Muscle layer of colon (tissue), 2 donors: Measurements from ENCODE around the gene ANKRD13C.
"Not testable (repeated sequence)": the region's sequence is repeated elsewhere in the genome, so short reads cannot be mapped to it uniquely, and the experiment has no call there.

Experiments used
- H3K27ac ChIP-seq: one replicate; pipeline ENCODE4 v1.7.0; 2013; ENCODE audit warnings: low read depth, mild to moderate bottlenecking, low read length, moderate library complexity
- H3K27me3 ChIP-seq, 2 donors: one replicate each; pipeline ENCODE4 v1.7.0; 2013; ENCODE audit warnings: low read length in 2 of 2, mild to moderate bottlenecking in 2 of 2; ENCODE audit not compliant: insufficient read depth in 2 of 2, control insufficient read depth in 1 of 2
- H3K36me3 ChIP-seq: one replicate; pipeline ENCODE4 v1.7.0; 2013; ENCODE audit warnings: mild to moderate bottlenecking, low read length; ENCODE audit not compliant: insufficient read depth
- H3K4me1 ChIP-seq: one replicate; pipeline ENCODE4 v1.7.0; 2013; ENCODE audit warnings: mild to moderate bottlenecking, low read length; ENCODE audit not compliant: insufficient read depth
- H3K4me3 ChIP-seq, 2 donors: one replicate each; pipeline ENCODE4 v1.7.0; 2013; ENCODE audit warnings: low read length in 2 of 2, low read depth in 1 of 2, mild to moderate bottlenecking in 1 of 2, moderate library complexity in 1 of 2
- H3K9ac ChIP-seq: one replicate; pipeline ENCODE4 v1.7.0; 2013; ENCODE audit warnings: low read length
- H3K9me3 ChIP-seq: one replicate; pipeline ENCODE4 v1.7.0; 2013; ENCODE audit warnings: mild to moderate bottlenecking, low read length
- donor health status: abdominal sarcoma.
- donor health status: Adenocarcinoma of cecum.

ANKRD13C gene

GRCh38 chr1:70358921-70359564 is 4.5 kb upstream of the ANKRD13C start:
- no peaks in the 10 kb centered on the region for H3K36me3 ChIP-seq
- no peaks in the 10 kb centered on the region for H3K27me3 ChIP-seq

GRCh38 chr1:70355920-70356319 is 1.4 kb upstream of the ANKRD13C start:
- H3K27ac ChIP-seq, result no peak overlapping the region
- no peaks in the 10 kb centered on the region for H3K9me3 ChIP-seq
- H3K27me3 ChIP-seq, result no peaks in the 10 kb centered on the region
- no peak overlapping the region for H3K4me3 ChIP-seq
- peaks cover 20% of the 10 kb centered on the region for H3K4me1 ChIP-seq
- no peaks in the 10 kb centered on the region for H3K36me3 ChIP-seq
- H3K9ac ChIP-seq, result no peak overlapping the region

More at GRCh38 chr1:70358921-70359564, 4.5 kb upstream of the ANKRD13C start:
- Histone ChIP-seq H3K4me1 (peaks cover 8% of the 10 kb centered on the region), H3K9ac (no peak overlapping the region), H3K4me3 (no peak overlapping the region), H3K9me3 (no peaks in the 10 kb centered on the region), H3K27ac (no peak overlapping the region)

- no peaks in the 10 kb centered on the region for H3K36me3 ChIP-seq
- peaks cover 20% of the 10 kb centered on the region for H3K4me1 ChIP-seq
- H3K27ac ChIP-seq, result peak overlapping the region; percentile 92
- H3K9me3 ChIP-seq, result no peaks in the 10 kb centered on the region
- H3K4me3 ChIP-seq, result peak overlapping the region; percentile 71 to 82
- H3K27me3 ChIP-seq, result no peaks in the 10 kb centered on the region
- H3K9ac ChIP-seq, result peak overlapping the region; percentile 89
These were observed 537 bp upstream of the ANKRD13C start for GRCh38 chr1:70355111-70355407.

GRCh38 chr1:70353601-70354331 is 756 bp downstream of the ANKRD13C start:
- Histone ChIP-seq H3K27ac (peak overlapping the region; percentile 92), H3K27me3 (no peaks in the 10 kb centered on the region), H3K4me1 (peaks cover 20% of the 10 kb centered on the region), H3K9ac (peak overlapping the region; percentile 89), H3K36me3 (no peaks in the 10 kb centered on the region), H3K9me3 (no peaks in the 10 kb centered on the region), H3K4me3 (peak overlapping the region; percentile 71 to 82)

- Histone ChIP-seq H3K9me3 (no peaks in the 10 kb centered on the region), H3K27me3 (no peaks in the 10 kb centered on the region), H3K4me3 (peak overlapping the region in 1 of 2 donors; percentile 71), H3K36me3 (no peaks in the 10 kb centered on the region), H3K4me1 (peaks cover 20% of the 10 kb centered on the region), H3K27ac (no peak overlapping the region), H3K9ac (peak overlapping the region; percentile 89)
These were observed 1.5 kb downstream of the ANKRD13C start for GRCh38 chr1:70353044-70353443.

GRCh38 chr1:70349799-70350198 is 4.7 kb downstream of the ANKRD13C start:
- not testable (repeated sequence) for H3K9ac ChIP-seq, H3K9me3 ChIP-seq, H3K36me3 ChIP-seq, H3K27ac ChIP-seq, H3K4me3 ChIP-seq, H3K27me3 ChIP-seq
- peaks cover 15% of the 10 kb centered on the region for H3K4me1 ChIP-seq

- no peaks in the 10 kb centered on the region for H3K36me3 ChIP-seq
- H3K4me1 ChIP-seq, result peaks cover 15% of the 10 kb centered on the region
- no peak overlapping the region for H3K4me3 ChIP-seq
- no peaks in the 10 kb centered on the region for H3K27me3 ChIP-seq
- H3K9me3 ChIP-seq, result no peaks in the 10 kb centered on the region
- no peak overlapping the region for H3K9ac ChIP-seq
- no peak overlapping the region for H3K27ac ChIP-seq
These were observed 5.9 kb downstream of the ANKRD13C start for GRCh38 chr1:70348399-70349165.

GRCh38 chr1:70339644-70340043 is 14.9 kb downstream of the ANKRD13C start:
- not testable (repeated sequence) for H3K9me3 ChIP-seq, H3K36me3 ChIP-seq, H3K27ac ChIP-seq, H3K4me3 ChIP-seq, H3K4me1 ChIP-seq, H3K9ac ChIP-seq, H3K27me3 ChIP-seq

- H3K27me3 ChIP-seq, result no peaks in the 10 kb centered on the region
- H3K36me3 ChIP-seq, result no peaks in the 10 kb centered on the region
- no peak overlapping the region for H3K4me3 ChIP-seq
- H3K9me3 ChIP-seq, result no peaks in the 10 kb centered on the region
- H3K9ac ChIP-seq, result no peak overlapping the region
- H3K27ac ChIP-seq, result no peak overlapping the region
- H3K4me1 ChIP-seq, result no peaks in the 10 kb centered on the region
These were observed 18.5 kb downstream of the ANKRD13C start for GRCh38 chr1:70336050-70336449.

- H3K4me3 ChIP-seq, result no peak overlapping the region
- no peaks in the 10 kb centered on the region for H3K27me3 ChIP-seq
- no peaks in the 10 kb centered on the region for H3K36me3 ChIP-seq
- H3K27ac ChIP-seq, result no peak overlapping the region
- no peaks in the 10 kb centered on the region for H3K9me3 ChIP-seq
- H3K4me1 ChIP-seq, result no peaks in the 10 kb centered on the region
- no peak overlapping the region for H3K9ac ChIP-seq
These were observed 20.1 kb downstream of the ANKRD13C start for GRCh38 chr1:70334436-70334835.

GRCh38 chr1:70333245-70333644 is 21.3 kb downstream of the ANKRD13C start:
- Histone ChIP-seq H3K4me1 (no peaks in the 10 kb centered on the region), H3K27me3 (no peaks in the 10 kb centered on the region), H3K9me3 (no peaks in the 10 kb centered on the region), H3K36me3 (no peaks in the 10 kb centered on the region), H3K27ac (no peak overlapping the region), H3K4me3 (no peak overlapping the region), H3K9ac (no peak overlapping the region)
